PC-9 (cell line): ENCODE results near the gene TBC1D14. TPM values are rescaled to one million over a fixed set of nuclear protein-coding genes. Genes with fewer than 3 reads are reported as not detected.
A peak's percentile ranks its signal among the peaks of the same experiment; 100 is the strongest.

Experiments
- BruUV-seq: library from RNA; stranded (reverse); fragments of 400-500 nt; replicated peaks from 2 replicates; lab custom pipeline; 2021; lab: Mats Ljungman, UMichigan
- CTCF ChIA-PET: fragments of 300-600 bp; sonication (Branson Sonifier 250); formaldehyde crosslinking; loops from one replicate; lab custom pipeline; 2022; ENCODE audit warnings: antibody characterized with exemption; lab: Charles Lee
- POLR2A ChIA-PET: fragments of 300-600 bp; sonication (Branson Sonifier 250); formaldehyde crosslinking; loops from one replicate; lab custom pipeline; 2022; ENCODE audit warnings: antibody characterized with exemption; ENCODE audit not compliant: unreplicated experiment; lab: Charles Lee
- DNase-seq, 2 experiments: peaks; one replicate each; pipeline versions ENCODE4 v3.0.0 to v3.0.0-alpha.2; 2015 to 2022; ENCODE audit warnings: mixed read lengths in 1 of 2
- H2AFZ ChIP-seq: fragments of 200-600 bp; sonication (generic); 2 replicates; pipeline ENCODE4 v1.8.1; 2017; ENCODE audit warnings: antibody characterized with exemption
- H3F3A ChIP-seq: fragments of 200-600 bp; sonication (generic); 2 replicates; pipeline ENCODE4 v1.8.1; 2017; ENCODE audit warnings: antibody characterized with exemption, mild to moderate bottlenecking, low read depth; ENCODE audit not compliant: insufficient read depth
- H3K27ac ChIP-seq: fragments of 200-600 bp; sonication (generic); 2 replicates; pipeline ENCODE4 v1.6.1; 2016; ENCODE audit warnings: mixed run types
- H3K27me3 ChIP-seq: fragments of 200-600 bp; sonication (generic); 2 replicates; pipeline ENCODE4 v1.6.1; 2016; ENCODE audit warnings: low read depth, mixed run types; ENCODE audit not compliant: insufficient read depth
- H3K36me3 ChIP-seq: fragments of 200-600 bp; sonication (generic); 2 replicates; pipeline ENCODE4 v1.6.1; 2016; ENCODE audit warnings: low read depth, mixed run types
- H3K4me1 ChIP-seq: fragments of 200-600 bp; sonication (generic); replicated peaks from 2 replicates; pipeline ENCODE4 v1.6.1; 2016; ENCODE audit warnings: mixed run types; ENCODE audit not compliant: insufficient read depth
- H3K4me2 ChIP-seq: fragments of 200-600 bp; sonication (generic); 2 replicates; pipeline ENCODE4 v1.6.1; 2017; ENCODE audit warnings: mixed run types
- H3K4me3 ChIP-seq: fragments of 200-600 bp; sonication (generic); 2 replicates; pipeline ENCODE4 v1.6.1; 2016; ENCODE audit warnings: mixed run types
- H3K79me2 ChIP-seq: fragments of 200-600 bp; sonication (generic); 2 replicates; pipeline ENCODE4 v1.6.1; 2017; ENCODE audit warnings: low read depth, mixed run types
- H3K9me2 ChIP-seq: fragments of 200-600 bp; sonication (generic); 2 replicates; pipeline ENCODE4 v1.8.1; 2017; ENCODE audit warnings: mild to moderate bottlenecking; ENCODE audit not compliant: insufficient read depth
- H3K9me3 ChIP-seq: fragments of 200-600 bp; sonication (generic); 2 replicates; pipeline ENCODE4 v1.8.1; 2016; ENCODE audit warnings: low read depth; ENCODE audit not compliant: insufficient read depth
- H4K20me1 ChIP-seq: fragments of 200-600 bp; sonication (generic); 2 replicates; pipeline ENCODE4 v1.8.1; 2017; ENCODE audit not compliant: insufficient read depth
- CTCF ChIP-seq: fragments of 200-600 bp; sonication (generic); conservative IDR thresholded peaks from 2 replicates; pipeline ENCODE4 v1.6.1; 2017; ENCODE audit warnings: mixed run types, antibody characterized with exemption, mild to moderate bottlenecking, moderate library complexity
- EZH2 ChIP-seq: fragments of 200-600 bp; sonication (generic); IDR thresholded peaks from 2 replicates; pipeline ENCODE4 v1.8.0; 2017; ENCODE audit warnings: antibody characterized with exemption, low read depth
- intact Hi-C: fragments of 100-400 bp; cut with micrococcal nuclease; formaldehyde crosslinking; loops from one replicate; pipeline ENCODE4 v1.10.0; 2022; ENCODE audit not compliant: unreplicated experiment
- total RNA-seq: library from RNA; stranded (reverse); gene quantifications from 2 replicates; pipeline ENCODE4 v1.2.3, GENCODE V29; 2021

The TBC1D14 gene
- total RNA-seq, 1 experiment from 2014 or later, result 46.2 TPM

- BruUV-seq, result no TSS peak
- POLR2A ChIA-PET, result no interaction called here
- Histone ChIP-seq H3K27ac (no peak overlapping the region), H3K4me1 (peaks cover 23% of the 10 kb centered on the region), H2AFZ (no peak overlapping the region), H3K4me3 (no peak overlapping the region), H3K9me2 (no peaks in the 10 kb centered on the region), H3K4me2 (no peak overlapping the region), H3K36me3 (no peaks in the 10 kb centered on the region), H3K27me3 (no peaks in the 10 kb centered on the region), H3K79me2 (no peaks in the 10 kb centered on the region), H3K9me3 (no peaks in the 10 kb centered on the region), H3F3A (peaks cover 22% of the 10 kb centered on the region), H4K20me1 (no peaks in the 10 kb centered on the region)
- CTCF ChIA-PET, result no interaction called here
- TF ChIP-seq EZH2 (no peak), CTCF (no peak)
- intact Hi-C loops, result no loop called here
- DNase-seq, result no peak
Measured at GRCh38 chr4:7018281-7018680, 108.7 kb downstream of the TBC1D14 start.

GRCh38 chr4:7019367-7019766 lies 109.7 kb downstream of the TBC1D14 start:
- BruUV-seq, result no TSS peak
- CTCF ChIA-PET, result no interaction called here
- TF ChIP-seq EZH2 (no peak), CTCF (no peak)

GRCh38 chr4:7020290-7020689 lies 110.7 kb downstream of the TBC1D14 start:
- no peaks in the 10 kb centered on the region for H3K36me3 ChIP-seq
- CTCF ChIA-PET, result interaction anchor here (0.6 kb wide), 1 partner anchor 45 kb away, joined by 3 read pairs; no protein-coding TSS in a partner anchor
- POLR2A ChIA-PET, result interaction anchor here (0.6 kb wide), 1 partner anchor 13 kb away, joined by 3 read pairs; no protein-coding TSS in a partner anchor

More at GRCh38 chr4:7019367-7019766, 109.7 kb downstream of the TBC1D14 start:
- H3K27me3 ChIP-seq, result no peaks in the 10 kb centered on the region
- no peak overlapping the region for H3K4me2 ChIP-seq
- no peaks in the 10 kb centered on the region for H3K9me2 ChIP-seq
- intact Hi-C loops, result no loop called here
- H3F3A ChIP-seq, result peaks cover 22% of the 10 kb centered on the region
- H3K79me2 ChIP-seq, result 0 out of 2 replicates have a peak, but pooled peaks cover 8% of the 10 kb centered on the region
- no peaks in the 10 kb centered on the region for H4K20me1 ChIP-seq
- no peak overlapping the region for H3K4me3 ChIP-seq
- no peaks in the 10 kb centered on the region for H3K36me3 ChIP-seq
- H3K4me1 ChIP-seq, result peaks cover 23% of the 10 kb centered on the region
- DNase-seq, result no peak
- H3K27ac ChIP-seq, result no peak overlapping the region
- POLR2A ChIA-PET, result no interaction called here
- no peak overlapping the region for H2AFZ ChIP-seq
- no peaks in the 10 kb centered on the region for H3K9me3 ChIP-seq

More at GRCh38 chr4:7020290-7020689, 110.7 kb downstream of the TBC1D14 start:
- Histone ChIP-seq H3K27me3 (no peaks in the 10 kb centered on the region), H3K4me1 (peaks cover 23% of the 10 kb centered on the region), H4K20me1 (no peaks in the 10 kb centered on the region), H3K27ac (peak overlapping the region; percentile 23; the same call in 1 of the 2 replicates), H3K4me2 (no peak overlapping the region), H2AFZ (no peak overlapping the region), H3K9me3 (no peaks in the 10 kb centered on the region), H3F3A (peaks cover 22% of the 10 kb centered on the region), H3K79me2 (0 out of 2 replicates have a peak, but pooled peaks cover 9% of the 10 kb centered on the region), H3K4me3 (no peak overlapping the region), H3K9me2 (no peaks in the 10 kb centered on the region)
- TF ChIP-seq CTCF, result no peak
- no peak for TF ChIP-seq EZH2
- intact Hi-C loops, result no loop called here
- BruUV-seq, result no TSS peak
- no peak for DNase-seq
